WTC11 (cell line): ENCODE results near the gene SP140.

ENCODE experiments used
- AFF4 ChIP-seq: sonication (generic); formaldehyde crosslinking; IDR thresholded peaks from 2 replicates; pipeline ENCODE4 v1.8.1; 2023; ENCODE audit warnings: mild to moderate bottlenecking, missing genetic modification reagents, borderline replicate concordance
- ETV6 ChIP-seq: sonication (generic); formaldehyde crosslinking; IDR thresholded peaks from 2 replicates; pipeline ENCODE4 v1.8.1; 2022; ENCODE audit warnings: mild to moderate bottlenecking, missing genetic modification reagents
- NFYB ChIP-seq: sonication (generic); formaldehyde crosslinking; conservative IDR thresholded peaks from 2 replicates; pipeline ENCODE4 v1.8.0; 2022; ENCODE audit warnings: low read depth, missing genetic modification reagents
- PREB ChIP-seq: sonication (generic); formaldehyde crosslinking; IDR thresholded peaks from 2 replicates; pipeline ENCODE4 v1.8.1; 2022; ENCODE audit warnings: mild to moderate bottlenecking, missing genetic modification reagents, moderate library complexity, borderline replicate concordance
- TCF7 ChIP-seq: sonication (generic); formaldehyde crosslinking; IDR thresholded peaks from 2 replicates; pipeline ENCODE4 v1.8.0; 2022; ENCODE audit warnings: mild to moderate bottlenecking, low read depth, missing genetic modification reagents, moderate library complexity
- ZNF121 ChIP-seq: sonication (generic); formaldehyde crosslinking; IDR thresholded peaks from 2 replicates; pipeline ENCODE4 v1.8.0; 2023; ENCODE audit warnings: missing genetic modification reagents
- TF ChIP-seq, protein P1 (sequence below): fragments of 200-600 bp; IDR thresholded peaks from 2 replicates; pipeline ENCODE4 v1.8.0; 2022; ENCODE audit warnings: antibody characterized with exemption

DNA sequence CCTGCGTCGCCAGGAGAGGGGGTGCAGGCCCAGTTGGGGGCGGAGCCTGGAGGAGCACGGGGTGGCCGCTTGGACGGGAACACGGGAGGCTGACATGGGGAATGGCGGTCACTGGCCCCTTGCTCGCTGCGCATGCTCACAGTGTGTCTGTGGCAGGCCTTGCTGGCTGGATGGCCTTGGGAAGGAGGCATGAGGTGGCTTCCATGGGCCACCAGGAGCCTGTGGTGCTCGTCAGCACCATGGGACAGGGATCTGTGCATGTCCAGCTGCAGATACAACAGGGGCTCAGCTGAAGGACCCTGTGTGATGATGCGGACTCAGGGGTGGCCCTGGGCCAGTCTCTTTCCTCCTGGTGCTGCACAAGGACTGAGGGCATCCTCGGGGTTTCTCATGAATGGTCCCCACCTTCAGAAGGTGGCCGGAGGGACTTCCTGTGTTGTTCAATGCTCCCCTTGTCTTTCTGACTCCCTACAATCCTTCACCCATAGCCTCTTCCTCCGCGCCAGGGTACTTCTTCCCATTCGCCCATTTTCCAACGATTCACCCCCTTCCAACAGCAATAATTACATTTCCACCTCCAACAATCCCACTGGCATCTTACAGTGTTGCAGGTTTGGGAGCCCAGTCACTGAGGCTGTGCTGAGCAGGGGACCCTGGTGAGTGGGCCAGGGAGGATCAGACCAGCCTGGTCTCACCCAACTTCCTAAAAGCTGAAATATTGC, 98.0 kb downstream of the SP140 start:
- TF ChIP-seq ZNF121 (no peak), PREB (no peak), TCF7 (no peak), NFYB (CRISPR knock-in tag) (no peak), AFF4 (CRISPR knock-in tag) (no peak), ETV6 (no peak)
- TF ChIP-seq, protein P1, sequence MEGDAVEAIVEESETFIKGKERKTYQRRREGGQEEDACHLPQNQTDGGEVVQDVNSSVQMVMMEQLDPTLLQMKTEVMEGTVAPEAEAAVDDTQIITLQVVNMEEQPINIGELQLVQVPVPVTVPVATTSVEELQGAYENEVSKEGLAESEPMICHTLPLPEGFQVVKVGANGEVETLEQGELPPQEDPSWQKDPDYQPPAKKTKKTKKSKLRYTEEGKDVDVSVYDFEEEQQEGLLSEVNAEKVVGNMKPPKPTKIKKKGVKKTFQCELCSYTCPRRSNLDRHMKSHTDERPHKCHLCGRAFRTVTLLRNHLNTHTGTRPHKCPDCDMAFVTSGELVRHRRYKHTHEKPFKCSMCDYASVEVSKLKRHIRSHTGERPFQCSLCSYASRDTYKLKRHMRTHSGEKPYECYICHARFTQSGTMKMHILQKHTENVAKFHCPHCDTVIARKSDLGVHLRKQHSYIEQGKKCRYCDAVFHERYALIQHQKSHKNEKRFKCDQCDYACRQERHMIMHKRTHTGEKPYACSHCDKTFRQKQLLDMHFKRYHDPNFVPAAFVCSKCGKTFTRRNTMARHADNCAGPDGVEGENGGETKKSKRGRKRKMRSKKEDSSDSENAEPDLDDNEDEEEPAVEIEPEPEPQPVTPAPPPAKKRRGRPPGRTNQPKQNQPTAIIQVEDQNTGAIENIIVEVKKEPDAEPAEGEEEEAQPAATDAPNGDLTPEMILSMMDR: no peak; the same call in 1 of the 2 replicates
